OCI-M1 (cell line): ENCODE measurements around the gene SARS1.
"Not testable (repeated sequence)": the region's sequence is repeated elsewhere in the genome, so short reads cannot be mapped to it uniquely, and the experiment has no call there.

Experiments used
- DNase-seq: peaks from one replicate; lab custom pipeline; 2025; lab: John Stamatoyannopoulos, UW

Gene SARS1

GRCh38 chr1:109275706-109276345 is 62.1 kb downstream of the SARS1 start:
- no peak for DNase-seq

- DNase-seq: peak; percentile 90
Measured at GRCh38 chr1:109277434-109278204, 63.9 kb downstream of the SARS1 start.

DNA sequence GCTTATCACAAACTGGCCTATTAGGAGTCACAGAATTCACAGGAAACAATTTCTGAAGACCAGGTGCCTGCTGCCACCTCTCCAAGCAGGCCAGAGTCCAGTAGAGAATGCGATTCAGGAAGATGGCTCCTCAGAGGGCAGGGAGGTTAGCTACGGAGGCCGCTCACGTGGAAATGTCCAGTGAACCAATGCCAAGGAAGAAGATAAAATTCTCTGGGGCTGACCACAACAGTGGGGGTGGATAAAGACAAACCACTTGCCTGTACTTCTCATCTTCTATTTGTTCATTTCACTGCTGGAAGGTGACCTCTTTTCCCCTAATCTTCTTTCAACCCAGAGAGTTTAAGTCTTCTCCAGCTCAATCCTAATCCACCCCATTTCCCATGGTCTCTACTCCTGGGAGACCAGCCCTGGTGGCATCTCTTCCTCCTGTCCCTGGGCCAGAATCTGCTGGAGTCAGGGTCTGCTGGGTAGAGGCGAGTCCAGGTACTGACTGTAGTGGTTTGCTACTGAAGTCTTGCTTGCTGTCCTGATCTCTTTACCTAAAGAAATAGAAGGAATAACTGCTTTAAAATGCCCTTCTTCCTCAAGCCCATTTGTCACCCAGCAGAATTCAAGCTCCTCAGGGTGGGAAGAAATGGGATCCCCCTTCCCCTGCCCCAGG is 66.0 kb downstream of the SARS1 start:
- DNase-seq: peak; percentile 80

DNA sequence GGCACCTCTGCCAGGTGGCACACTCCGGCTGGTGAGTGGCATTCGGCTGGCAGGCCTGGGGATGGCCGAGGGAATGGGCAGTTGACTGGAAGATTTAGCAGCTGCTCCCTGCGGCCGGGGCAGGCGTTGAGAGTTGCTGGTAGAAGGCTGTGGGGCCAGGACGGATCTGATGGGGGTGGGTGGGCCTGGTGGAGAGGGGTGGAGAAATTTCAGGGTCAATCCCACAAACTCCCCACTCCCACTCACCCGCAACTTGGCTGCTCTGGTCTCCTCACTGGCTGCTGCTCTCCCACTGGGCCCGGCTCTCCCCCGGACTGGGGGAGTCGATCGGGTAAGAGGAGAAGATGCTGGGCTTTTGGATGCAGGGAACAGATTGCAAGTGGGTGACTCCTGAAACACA is 67.1 kb downstream of the SARS1 start:
- DNase-seq: no peak

GRCh38 chr1:109281680-109282496 is 68.2 kb downstream of the SARS1 start:
- no peak for DNase-seq

GRCh38 chr1:109282497-109282951 is 68.8 kb downstream of the SARS1 start:
- no peak for DNase-seq

GRCh38 chr1:109282952-109283747 is 69.4 kb downstream of the SARS1 start, which contains the start of gene PSRC1:
Gene PSRC1 (minus strand): TSS chr1:109283145.
- peak; percentile 95 for DNase-seq

DNA sequence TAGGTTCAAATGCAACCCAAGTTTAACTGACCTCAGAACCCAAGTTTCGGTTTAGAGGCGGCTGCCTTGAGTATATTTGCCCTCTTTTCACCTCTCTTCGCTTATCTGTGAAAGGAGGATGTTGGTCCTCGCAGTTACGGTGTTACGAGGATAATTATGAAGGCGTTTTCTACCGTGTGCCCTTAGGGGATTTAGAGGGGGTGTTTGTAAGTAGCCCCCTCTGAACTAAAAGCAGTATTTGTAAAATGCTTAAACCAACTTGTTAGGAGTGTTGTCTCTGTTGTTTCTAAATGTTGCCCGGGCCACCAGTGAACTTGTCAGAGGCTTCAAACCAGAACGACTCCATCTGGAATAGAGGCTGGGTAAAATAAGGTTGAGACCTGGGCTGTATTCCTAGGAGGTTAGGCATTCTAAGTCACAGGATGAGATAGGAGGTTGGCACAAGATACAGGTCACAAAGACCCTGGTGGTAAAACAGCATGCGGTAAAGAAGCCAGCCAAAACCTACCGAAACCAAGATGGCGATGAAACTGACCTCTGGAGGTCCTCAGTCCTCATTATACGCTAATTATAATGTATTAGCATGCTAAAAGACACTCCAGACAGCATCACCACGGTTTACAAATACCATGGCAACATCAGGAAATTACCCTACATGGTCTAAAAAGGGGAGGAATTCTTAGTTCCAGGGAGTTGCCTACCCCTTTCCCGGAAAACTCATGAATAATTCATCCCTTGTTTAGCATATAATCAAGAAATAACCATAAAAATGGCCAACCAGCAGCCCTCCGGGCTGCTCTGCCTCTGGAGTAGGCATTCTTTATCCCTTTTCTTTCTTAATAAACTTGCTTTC is 70.3 kb downstream of the SARS1 start:
- DNase-seq: no peak

DNA sequence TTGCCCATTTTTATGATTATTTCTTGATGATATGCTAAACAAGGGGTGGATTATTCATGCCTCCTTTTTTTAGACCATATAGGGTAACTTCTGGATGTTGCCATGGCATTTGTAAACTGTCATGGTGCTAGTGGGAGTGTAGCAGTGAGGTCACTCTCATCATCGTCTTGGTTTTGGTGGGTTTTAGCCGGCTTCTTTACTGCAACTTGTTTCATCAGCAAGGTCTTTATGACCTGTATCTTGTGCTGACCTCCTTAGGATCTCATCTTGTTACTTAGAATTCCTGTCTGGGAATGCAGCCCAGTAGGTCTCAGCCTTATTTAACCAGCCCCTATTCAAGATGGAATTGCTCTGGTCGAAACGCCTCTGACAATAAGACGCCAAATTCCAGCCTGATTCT is 73.0 kb downstream of the SARS1 start:
- not testable (repeated sequence) for DNase-seq
